Common myeloid progenitor, CD34-positive (primary cell): ENCODE data around the gene PARVA.

Experiments
- CTCF ChIA-PET: fragments of 350-600 bp; sonication (Branson Sonifier 250); formaldehyde crosslinking; loops from one replicate; lab custom pipeline; 2021; ENCODE audit warnings: antibody characterized with exemption; lab: Charles Lee
- POLR2A ChIA-PET: fragments of 350-600 bp; sonication (Branson Sonifier 250); formaldehyde crosslinking; loops from one replicate; lab custom pipeline; 2021; ENCODE audit warnings: antibody characterized with exemption; lab: Charles Lee
- DNase-seq, 3 donors: peaks; one replicate each; pipeline versions ENCODE4 v3.0.0 to v3.0.0-alpha.2; 2013
- H3K27ac ChIP-seq, 2 experiments: 1 replicate in 1 of 2; 2 replicates in 1 of 2; pipeline ENCODE4 v1.7.0; 2013; ENCODE audit warnings: inconsistent platforms in 2 of 2, low read length in 2 of 2, mild to moderate bottlenecking in 2 of 2, low read depth in 1 of 2, moderate library complexity in 1 of 2; ENCODE audit not compliant: severe bottlenecking in 2 of 2, insufficient read depth in 1 of 2, poor library complexity in 1 of 2
- H3K27me3 ChIP-seq, 5 experiments: replicated peaks in 2 of 5; 1 replicate in 3 of 5; 2 replicates in 2 of 5; pipeline versions ENCODE4 v1.6.1 to v1.7.0; 2013; ENCODE audit warnings: low read length in 4 of 5, mild to moderate bottlenecking in 2 of 5, moderate library complexity in 2 of 5, inconsistent platforms in 1 of 5; ENCODE audit not compliant: insufficient read depth in 5 of 5, control insufficient read depth in 4 of 5
- H3K36me3 ChIP-seq, 4 experiments: 1 replicate in 2 of 4; 2 replicates in 2 of 4; pipeline versions ENCODE4 v1.6.1 to v1.7.0; 2013; ENCODE audit warnings: low read length in 3 of 4, control low read depth in 1 of 4, mild to moderate bottlenecking in 1 of 4; ENCODE audit not compliant: control insufficient read depth in 4 of 4, insufficient read depth in 4 of 4
- H3K4me1 ChIP-seq, 4 experiments: 1 replicate in 3 of 4; 2 replicates in 1 of 4; pipeline versions ENCODE4 v1.6.1 to v1.7.1; 2013; ENCODE audit warnings: low read length in 3 of 4, mild to moderate bottlenecking in 3 of 4, control low read depth in 1 of 4, inconsistent platforms in 1 of 4, moderate library complexity in 1 of 4; ENCODE audit not compliant: control insufficient read depth in 4 of 4, insufficient read depth in 4 of 4; ENCODE audit errors: control extremely low read depth in 1 of 4
- H3K4me3 ChIP-seq, 7 experiments: 1 replicate in 4 of 7; 2 replicates in 3 of 7; pipeline versions ENCODE4 v1.5.1 to v1.7.0; 2013; ENCODE audit warnings: mild to moderate bottlenecking in 7 of 7, low read length in 6 of 7, moderate library complexity in 6 of 7, inconsistent platforms in 2 of 7, low read depth in 2 of 7, control low read depth in 1 of 7; ENCODE audit not compliant: insufficient read depth in 4 of 7, control insufficient read depth in 1 of 7; ENCODE audit errors: extremely low read depth in 1 of 7
- H3K9me3 ChIP-seq, 5 experiments: 1 replicate in 4 of 5; 2 replicates in 1 of 5; pipeline versions ENCODE4 v1.6.1 to v1.7.1; 2013; ENCODE audit warnings: low read length in 4 of 5, mild to moderate bottlenecking in 2 of 5, inconsistent platforms in 1 of 5, low read depth in 1 of 5, moderate library complexity in 1 of 5; ENCODE audit not compliant: control insufficient read depth in 4 of 5, insufficient read depth in 2 of 5; ENCODE audit errors: control extremely low read depth in 1 of 5
- WGBS: methylation state at CpG from one replicate; pipeline ENCODE4 v1.1.5; 2013; ENCODE audit not compliant: insufficient coverage; 5-methylcytosine and 5-hydroxymethylcytosine counted together

Gene PARVA

DNA sequence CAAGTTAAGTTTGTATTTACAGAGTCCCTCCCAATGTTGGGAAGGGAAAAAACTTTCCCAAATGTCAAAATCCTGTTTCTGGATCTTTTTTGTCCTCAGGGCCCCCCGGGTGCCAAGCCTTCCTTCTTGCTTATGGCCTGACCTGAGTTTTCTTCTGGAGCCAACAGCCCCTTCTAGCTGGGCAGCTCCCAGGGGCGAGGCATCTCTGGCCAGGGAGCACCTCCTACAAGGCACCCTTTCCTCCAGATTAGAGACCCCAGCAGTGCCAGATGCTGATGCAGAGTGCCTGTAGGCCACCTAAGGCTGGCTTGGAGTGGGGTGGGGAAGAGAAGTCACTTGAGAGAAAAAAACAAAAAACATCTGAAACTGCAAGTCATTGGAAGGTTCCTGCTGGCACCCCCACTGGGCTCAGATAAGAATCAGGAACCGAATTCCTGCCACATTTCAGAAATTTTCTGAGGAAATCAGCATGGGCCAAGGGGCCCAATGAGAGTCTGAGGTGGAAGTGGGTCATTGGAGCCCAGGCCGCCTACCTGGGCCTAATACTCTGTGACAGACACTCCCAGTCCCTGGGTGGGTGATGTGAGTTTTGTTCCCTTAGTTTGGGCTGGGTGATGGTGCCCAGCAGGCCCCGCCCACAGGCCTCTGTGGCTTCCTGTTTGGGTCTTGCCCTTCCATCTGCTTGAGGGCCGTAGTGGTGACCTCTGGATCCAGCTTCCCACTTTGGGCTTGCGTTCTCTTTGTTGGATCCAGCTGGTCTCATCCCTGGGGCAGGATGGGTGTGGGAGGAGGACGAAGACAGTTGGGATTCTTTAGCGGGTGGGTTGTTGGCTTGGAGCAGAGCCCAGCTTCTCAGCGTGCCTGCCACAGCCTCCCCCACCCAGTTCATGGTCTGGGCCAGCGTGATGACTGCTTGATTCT is 40.6 kb downstream of the PARVA start:
- POLR2A ChIA-PET: no interaction called here
- no peaks in the 10 kb centered on the region for H3K9me3 ChIP-seq
- H3K4me1 ChIP-seq: no peaks in the 10 kb centered on the region
- CTCF ChIA-PET: no interaction called here
- H3K4me3 ChIP-seq: no peak overlapping the region
- no peak for DNase-seq
- H3K27me3 ChIP-seq: peaks cover 0 to 9% (median 4%) of the 10 kb centered on the region in 5 experiments
- no peaks in the 10 kb centered on the region for H3K36me3 ChIP-seq
- WGBS: 73% methylated on average over 9 of the region's 11 CpGs
- H3K27ac ChIP-seq: no peak overlapping the region

DNA sequence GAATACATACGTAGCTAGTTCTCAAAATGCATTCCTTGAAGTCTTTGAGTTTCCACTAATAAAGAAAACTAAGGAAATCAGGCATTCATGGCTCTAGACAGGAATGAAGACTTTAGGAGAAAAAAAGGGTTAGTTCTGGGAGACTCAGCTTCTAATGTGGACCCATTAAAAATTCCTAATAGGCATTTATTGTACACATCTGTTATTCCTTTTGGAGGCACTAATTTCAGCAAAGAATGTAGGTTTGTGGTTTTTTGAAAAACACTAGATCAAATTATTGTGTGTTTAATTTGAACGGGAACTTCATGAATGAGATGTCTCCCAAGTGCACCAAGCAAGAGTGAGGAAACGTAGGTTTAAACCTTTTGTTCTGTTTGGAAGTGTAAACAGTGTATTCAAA is 42.7 kb downstream of the PARVA start:
- WGBS: 94% methylated on average over 3 of the region's 3 CpGs
- no peak overlapping the region for H3K4me3 ChIP-seq
- H3K4me1 ChIP-seq: no peaks in the 10 kb centered on the region
- H3K9me3 ChIP-seq: no peaks in the 10 kb centered on the region
- ChIA-PET CTCF (no interaction called here), POLR2A (no interaction called here)
- peaks cover 0 to 4% (median 0%) of the 10 kb centered on the region in 5 experiments for H3K27me3 ChIP-seq
- DNase-seq: no peak
- no peak overlapping the region for H3K27ac ChIP-seq
- no peaks in the 10 kb centered on the region for H3K36me3 ChIP-seq

DNA sequence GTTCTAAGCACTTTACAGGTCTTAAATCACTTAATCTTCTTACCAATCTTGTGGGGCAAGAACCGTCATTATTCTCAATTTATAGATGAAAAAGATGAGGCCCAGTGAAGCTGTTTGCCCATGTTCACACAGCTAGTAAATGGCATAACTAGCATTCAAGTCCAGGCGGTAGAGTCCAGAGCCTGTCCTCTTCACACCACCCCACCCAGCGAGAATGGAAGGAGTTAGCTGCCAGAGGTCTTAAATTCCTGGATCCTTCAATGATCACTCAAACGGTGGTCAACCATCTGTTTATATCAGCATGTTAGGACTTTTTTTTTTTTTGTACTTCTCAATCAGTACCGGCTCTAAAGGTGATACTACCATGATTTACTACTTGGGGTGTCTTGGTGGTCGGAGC is 43.3 kb downstream of the PARVA start:
- CTCF ChIA-PET: no interaction called here
- Histone ChIP-seq H3K4me3 (no peak overlapping the region), H3K4me1 (no peaks in the 10 kb centered on the region), H3K27ac (no peak overlapping the region), H3K9me3 (no peaks in the 10 kb centered on the region), H3K27me3 (peaks cover 0 to 4% (median 0%) of the 10 kb centered on the region in 5 experiments), H3K36me3 (no peaks in the 10 kb centered on the region)
- POLR2A ChIA-PET: no interaction called here
- 90% methylated on average over 2 of the region's 6 CpGs for WGBS
- no peak for DNase-seq

DNA sequence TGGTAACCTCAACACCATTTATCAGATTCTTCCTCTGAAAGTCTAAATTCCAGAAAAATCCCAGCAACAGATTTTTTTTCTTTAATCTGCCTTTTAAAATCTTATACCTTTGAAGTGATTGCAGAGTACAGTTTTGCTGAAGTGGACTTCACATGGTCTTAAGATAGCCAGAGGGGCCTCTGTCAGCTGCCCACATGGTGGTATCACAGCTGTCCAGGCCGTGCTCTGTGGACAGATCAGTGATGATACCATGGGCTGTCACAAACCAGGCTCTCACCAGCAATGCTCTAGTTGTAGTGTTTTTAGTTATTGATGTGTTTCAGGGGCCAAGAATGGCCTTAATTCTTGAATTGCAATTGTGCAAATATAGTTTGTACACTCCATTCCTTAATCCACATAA is 44.0 kb downstream of the PARVA start:
- Histone ChIP-seq H3K4me1 (no peaks in the 10 kb centered on the region), H3K27ac (no peak overlapping the region), H3K36me3 (no peaks in the 10 kb centered on the region), H3K4me3 (no peak overlapping the region), H3K27me3 (peaks cover 0 to 4% (median 0%) of the 10 kb centered on the region in 5 experiments), H3K9me3 (no peaks in the 10 kb centered on the region)
- CTCF ChIA-PET: no interaction called here
- 83% methylated on average over 1 of the region's 1 CpG for WGBS
- no peak for DNase-seq
- POLR2A ChIA-PET: no interaction called here

DNA sequence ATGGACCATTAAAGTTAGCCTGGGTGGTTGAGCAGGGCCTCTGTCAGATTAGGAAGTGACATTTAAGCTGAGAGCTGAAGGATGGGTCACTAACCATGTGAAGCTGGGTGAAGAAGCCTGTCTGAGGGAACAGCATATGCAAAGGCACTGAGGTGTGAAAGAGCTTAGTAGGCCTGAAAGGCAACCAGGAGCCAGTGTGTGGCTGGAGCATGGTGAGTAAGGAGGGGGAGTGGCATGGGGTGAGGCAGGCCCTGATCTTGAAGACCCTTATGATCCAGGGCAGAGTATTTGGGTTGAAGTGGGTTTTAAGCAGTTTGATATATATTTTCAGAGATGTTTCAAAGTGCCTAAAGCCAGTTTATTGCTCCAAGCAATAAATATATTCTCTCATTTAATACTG is 48.8 kb downstream of the PARVA start:
- ChIA-PET CTCF (no interaction called here), POLR2A (no interaction called here)
- no peak overlapping the region for H3K4me3 ChIP-seq
- DNase-seq: no peak
- no peaks in the 10 kb centered on the region for H3K4me1 ChIP-seq
- H3K9me3 ChIP-seq: no peaks in the 10 kb centered on the region
- no peaks in the 10 kb centered on the region for H3K36me3 ChIP-seq
- no peak overlapping the region for H3K27ac ChIP-seq
- H3K27me3 ChIP-seq: peaks cover 0 to 2% (median 0%) of the 10 kb centered on the region in 5 experiments

DNA sequence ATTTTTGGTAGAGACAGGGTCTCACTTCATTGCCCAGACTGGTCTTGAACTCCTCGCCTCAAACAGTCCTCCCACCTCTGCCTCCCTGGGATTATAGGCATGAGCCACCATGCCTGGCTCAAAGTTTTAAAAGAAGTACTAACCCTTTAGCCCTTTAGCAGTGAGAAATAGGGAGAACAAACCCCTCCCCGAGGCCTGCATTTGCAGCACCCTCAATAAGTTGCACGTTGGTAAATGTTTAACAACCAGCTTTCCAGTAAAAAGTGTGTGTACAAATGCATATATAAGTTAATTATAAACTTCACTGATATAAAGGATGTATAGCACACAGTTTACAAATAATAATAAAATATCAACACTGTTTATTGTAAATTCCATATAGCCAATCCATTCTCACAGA is 51.8 kb downstream of the PARVA start:
- CTCF ChIA-PET: no interaction called here
- no peak overlapping the region for H3K4me3 ChIP-seq
- no peaks in the 10 kb centered on the region for H3K4me1 ChIP-seq
- POLR2A ChIA-PET: no interaction called here
- no peak for DNase-seq
- peaks cover 0 to 2% (median 0%) of the 10 kb centered on the region in 5 experiments for H3K27me3 ChIP-seq
- WGBS: 83% methylated on average over 1 of the region's 3 CpGs
- H3K36me3 ChIP-seq: no peaks in the 10 kb centered on the region
- no peak overlapping the region for H3K27ac ChIP-seq
- H3K9me3 ChIP-seq: no peaks in the 10 kb centered on the region

DNA sequence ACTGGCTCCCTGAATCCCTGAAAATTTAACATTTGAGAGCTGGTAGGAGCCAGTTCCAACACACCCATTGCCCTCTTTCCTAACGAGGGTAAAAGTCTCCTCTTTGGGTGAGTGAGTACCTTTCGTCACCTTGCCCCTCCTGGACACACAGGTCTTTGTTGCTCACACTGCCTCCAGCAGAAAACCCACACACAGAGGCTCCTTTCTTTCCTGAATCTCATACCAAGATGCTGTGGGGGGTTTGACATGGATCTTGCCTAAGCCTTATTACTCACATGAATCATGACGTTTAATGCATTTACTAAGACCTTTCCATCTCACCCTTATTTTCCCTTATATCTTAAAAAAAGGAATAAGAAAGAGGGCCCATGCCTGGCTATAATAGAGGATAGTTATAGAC is 53.0 kb downstream of the PARVA start:
- POLR2A ChIA-PET: no interaction called here
- H3K4me3 ChIP-seq: no peak overlapping the region
- no peaks in the 10 kb centered on the region for H3K9me3 ChIP-seq
- no peaks in the 10 kb centered on the region for H3K36me3 ChIP-seq
- CTCF ChIA-PET: interaction anchor here (1.1 kb wide), 1 partner anchor 364 kb away, joined by 3 read pairs; no protein-coding TSS in a partner anchor
- no peak for DNase-seq
- H3K4me1 ChIP-seq: no peaks in the 10 kb centered on the region
- H3K27me3 ChIP-seq: peaks cover 0 to 3% (median 0%) of the 10 kb centered on the region in 5 experiments
- 100% methylated on average over 1 of the region's 3 CpGs for WGBS
- H3K27ac ChIP-seq: no peak overlapping the region
